ENCODE measurements around the gene CHMP3.

DNA sequence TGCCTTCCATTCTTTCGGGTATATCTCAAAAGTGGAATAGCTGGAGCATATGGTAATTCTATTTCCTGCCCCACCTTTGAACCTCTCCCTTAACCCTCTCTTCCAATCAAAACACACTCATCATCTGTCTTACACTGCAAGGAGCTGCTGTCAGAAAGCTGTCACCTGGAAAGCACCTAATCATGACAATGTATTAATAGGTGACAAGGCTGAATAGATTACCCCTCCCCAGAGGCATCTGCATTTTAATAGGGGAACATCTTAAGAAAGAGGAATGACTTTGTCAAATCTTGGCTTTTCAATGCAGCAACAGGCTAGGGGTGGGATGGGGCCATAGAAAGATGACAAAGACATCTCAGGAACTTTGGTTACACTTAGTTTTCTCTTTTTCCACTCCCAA lies 41.3 kb downstream of the CHMP3 start:
- TF ChIP-seq, protein P1, sequence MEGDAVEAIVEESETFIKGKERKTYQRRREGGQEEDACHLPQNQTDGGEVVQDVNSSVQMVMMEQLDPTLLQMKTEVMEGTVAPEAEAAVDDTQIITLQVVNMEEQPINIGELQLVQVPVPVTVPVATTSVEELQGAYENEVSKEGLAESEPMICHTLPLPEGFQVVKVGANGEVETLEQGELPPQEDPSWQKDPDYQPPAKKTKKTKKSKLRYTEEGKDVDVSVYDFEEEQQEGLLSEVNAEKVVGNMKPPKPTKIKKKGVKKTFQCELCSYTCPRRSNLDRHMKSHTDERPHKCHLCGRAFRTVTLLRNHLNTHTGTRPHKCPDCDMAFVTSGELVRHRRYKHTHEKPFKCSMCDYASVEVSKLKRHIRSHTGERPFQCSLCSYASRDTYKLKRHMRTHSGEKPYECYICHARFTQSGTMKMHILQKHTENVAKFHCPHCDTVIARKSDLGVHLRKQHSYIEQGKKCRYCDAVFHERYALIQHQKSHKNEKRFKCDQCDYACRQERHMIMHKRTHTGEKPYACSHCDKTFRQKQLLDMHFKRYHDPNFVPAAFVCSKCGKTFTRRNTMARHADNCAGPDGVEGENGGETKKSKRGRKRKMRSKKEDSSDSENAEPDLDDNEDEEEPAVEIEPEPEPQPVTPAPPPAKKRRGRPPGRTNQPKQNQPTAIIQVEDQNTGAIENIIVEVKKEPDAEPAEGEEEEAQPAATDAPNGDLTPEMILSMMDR (IDR thresholded peaks at IDR 0.05; ENCODE audit: insufficient read depth, low read length): no peak
- TF ChIP-seq, protein P2, sequence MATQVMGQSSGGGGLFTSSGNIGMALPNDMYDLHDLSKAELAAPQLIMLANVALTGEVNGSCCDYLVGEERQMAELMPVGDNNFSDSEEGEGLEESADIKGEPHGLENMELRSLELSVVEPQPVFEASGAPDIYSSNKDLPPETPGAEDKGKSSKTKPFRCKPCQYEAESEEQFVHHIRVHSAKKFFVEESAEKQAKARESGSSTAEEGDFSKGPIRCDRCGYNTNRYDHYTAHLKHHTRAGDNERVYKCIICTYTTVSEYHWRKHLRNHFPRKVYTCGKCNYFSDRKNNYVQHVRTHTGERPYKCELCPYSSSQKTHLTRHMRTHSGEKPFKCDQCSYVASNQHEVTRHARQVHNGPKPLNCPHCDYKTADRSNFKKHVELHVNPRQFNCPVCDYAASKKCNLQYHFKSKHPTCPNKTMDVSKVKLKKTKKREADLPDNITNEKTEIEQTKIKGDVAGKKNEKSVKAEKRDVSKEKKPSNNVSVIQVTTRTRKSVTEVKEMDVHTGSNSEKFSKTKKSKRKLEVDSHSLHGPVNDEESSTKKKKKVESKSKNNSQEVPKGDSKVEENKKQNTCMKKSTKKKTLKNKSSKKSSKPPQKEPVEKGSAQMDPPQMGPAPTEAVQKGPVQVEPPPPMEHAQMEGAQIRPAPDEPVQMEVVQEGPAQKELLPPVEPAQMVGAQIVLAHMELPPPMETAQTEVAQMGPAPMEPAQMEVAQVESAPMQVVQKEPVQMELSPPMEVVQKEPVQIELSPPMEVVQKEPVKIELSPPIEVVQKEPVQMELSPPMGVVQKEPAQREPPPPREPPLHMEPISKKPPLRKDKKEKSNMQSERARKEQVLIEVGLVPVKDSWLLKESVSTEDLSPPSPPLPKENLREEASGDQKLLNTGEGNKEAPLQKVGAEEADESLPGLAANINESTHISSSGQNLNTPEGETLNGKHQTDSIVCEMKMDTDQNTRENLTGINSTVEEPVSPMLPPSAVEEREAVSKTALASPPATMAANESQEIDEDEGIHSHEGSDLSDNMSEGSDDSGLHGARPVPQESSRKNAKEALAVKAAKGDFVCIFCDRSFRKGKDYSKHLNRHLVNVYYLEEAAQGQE (IDR thresholded peaks at IDR 0.05; ENCODE audit: insufficient replicate concordance, low read depth): no peak
- TF ChIP-seq POLR2AphosphoS5 (IDR thresholded peaks at IDR 0.05; ENCODE audit: low read depth) (no peak), SPI1 (IDR thresholded peaks at IDR 0.05; ENCODE audit: borderline replicate concordance, low read depth) (no peak), GABPA (IDR thresholded peaks at IDR 0.05; ENCODE audit: low read depth) (no peak)

Measured in HL-60 (cell line).